Hematopoietic multipotent progenitor cell treated with erythropoietin and hydrocortisone succinate and interleukin-3 and kit ligand, for 4 days (in vitro differentiated cells): ENCODE measurements around the gene PDE6D.
"Not testable (repeated sequence)": the region's sequence is repeated elsewhere in the genome, so short reads cannot be mapped to it uniquely, and the experiment has no call there.

Experiments used
- DNase-seq: peaks from one replicate; pipeline ENCODE4 v3.0.0-alpha.2; 2015

Gene PDE6D

DNA sequence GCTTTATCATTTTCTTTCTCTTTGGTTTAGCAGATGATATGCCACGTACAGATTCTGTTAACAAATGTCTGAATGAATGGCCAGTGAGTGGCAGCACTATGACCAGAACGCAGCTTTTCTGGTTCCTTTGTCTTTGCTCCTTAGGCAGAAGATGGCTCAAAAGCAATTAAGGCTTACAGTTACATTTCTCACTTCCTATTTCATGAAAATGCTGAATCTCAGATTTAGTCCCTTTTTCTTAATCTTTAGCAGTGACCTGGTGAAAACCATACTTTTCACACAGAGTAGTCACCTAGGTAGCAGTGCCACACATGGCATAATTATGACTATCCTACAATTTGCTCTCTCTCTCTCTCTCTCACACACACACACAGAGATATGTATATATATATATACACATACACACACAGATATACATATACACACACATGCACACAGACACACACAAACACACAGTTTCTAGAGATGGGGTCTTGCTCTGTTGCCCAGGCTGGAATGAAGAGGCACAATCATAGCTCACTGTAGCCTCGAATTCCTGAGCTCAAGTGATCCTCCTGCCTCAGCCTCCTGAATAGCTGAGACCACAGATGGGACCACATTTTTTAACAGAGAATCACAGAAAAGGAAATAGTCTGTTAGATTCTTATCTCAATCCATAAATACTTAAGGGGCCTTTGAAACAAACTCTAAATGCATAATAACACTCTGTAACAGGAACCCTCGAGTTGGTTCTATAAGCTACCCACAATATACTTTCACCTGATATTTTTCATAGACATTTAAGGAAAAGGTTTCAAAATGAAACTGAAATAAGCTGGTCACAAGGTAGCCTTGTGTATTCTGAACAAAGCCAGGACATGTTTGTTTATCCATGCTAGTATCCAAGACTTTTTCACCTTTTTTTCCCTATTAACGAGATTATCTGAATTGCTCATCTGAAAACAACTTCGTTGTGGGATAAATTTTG, 11.6 kb downstream of the PDE6D start:
- no peak for DNase-seq

DNA sequence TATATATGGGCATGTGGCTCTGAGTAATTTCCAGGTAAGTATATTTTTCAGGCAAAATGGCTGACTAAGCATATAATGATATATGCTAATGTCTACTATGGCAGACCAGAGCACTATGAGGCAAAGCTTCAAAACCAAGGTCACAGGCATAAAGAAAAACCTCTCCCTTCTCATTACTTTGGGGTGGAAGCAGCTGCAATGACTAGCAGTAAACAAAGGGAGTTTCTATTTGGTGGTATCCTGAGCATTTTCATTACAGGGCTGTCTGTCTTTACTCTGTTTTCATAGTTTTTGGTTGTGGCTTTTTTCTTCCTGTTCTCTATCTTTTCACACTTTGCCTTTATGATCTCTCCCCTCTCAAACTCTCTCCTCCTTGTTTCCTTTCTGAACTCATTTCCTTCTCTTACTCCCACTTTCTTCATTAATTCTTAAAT, 15.6 kb downstream of the PDE6D start:
- DNase-seq, result peak; percentile 8

GRCh38 chr2:231764760-231765159, 16.3 kb downstream of the PDE6D start:
- DNase-seq, result no peak

DNA sequence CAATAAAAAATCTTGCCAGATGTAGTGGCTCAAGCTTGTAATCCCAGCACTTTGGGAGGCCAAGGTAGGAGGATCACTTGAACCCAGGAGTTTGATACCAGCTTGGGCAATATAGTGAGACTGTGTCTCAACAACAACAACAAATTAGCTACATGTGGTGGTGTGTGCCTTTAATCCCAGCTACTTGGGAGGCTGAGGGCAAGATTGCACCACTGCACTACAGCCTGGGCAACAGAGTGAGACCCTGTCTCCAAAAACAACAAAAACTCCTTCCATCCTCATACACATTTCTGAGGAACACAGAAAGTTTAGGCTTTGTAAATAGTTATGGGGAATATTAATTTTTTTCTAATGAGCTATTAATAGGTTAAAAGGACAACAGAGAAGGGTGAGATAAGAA, 17.0 kb downstream of the PDE6D start:
- DNase-seq, result no peak

- no peak for DNase-seq
Observed at GRCh38 chr2:231761735-231762134, 19.3 kb downstream of the PDE6D start.

- no peak for DNase-seq
Observed at GRCh38 chr2:231752061-231752460, 29.0 kb downstream of the PDE6D start.

GRCh38 chr2:231751042-231751815, 29.9 kb downstream of the PDE6D start:
- DNase-seq, result no peak

GRCh38 chr2:231749016-231749415, 32.1 kb downstream of the PDE6D start:
- not testable (repeated sequence) for DNase-seq

- DNase-seq, result not testable (repeated sequence)
Observed at GRCh38 chr2:231748153-231748896, 32.8 kb downstream of the PDE6D start.

DNA sequence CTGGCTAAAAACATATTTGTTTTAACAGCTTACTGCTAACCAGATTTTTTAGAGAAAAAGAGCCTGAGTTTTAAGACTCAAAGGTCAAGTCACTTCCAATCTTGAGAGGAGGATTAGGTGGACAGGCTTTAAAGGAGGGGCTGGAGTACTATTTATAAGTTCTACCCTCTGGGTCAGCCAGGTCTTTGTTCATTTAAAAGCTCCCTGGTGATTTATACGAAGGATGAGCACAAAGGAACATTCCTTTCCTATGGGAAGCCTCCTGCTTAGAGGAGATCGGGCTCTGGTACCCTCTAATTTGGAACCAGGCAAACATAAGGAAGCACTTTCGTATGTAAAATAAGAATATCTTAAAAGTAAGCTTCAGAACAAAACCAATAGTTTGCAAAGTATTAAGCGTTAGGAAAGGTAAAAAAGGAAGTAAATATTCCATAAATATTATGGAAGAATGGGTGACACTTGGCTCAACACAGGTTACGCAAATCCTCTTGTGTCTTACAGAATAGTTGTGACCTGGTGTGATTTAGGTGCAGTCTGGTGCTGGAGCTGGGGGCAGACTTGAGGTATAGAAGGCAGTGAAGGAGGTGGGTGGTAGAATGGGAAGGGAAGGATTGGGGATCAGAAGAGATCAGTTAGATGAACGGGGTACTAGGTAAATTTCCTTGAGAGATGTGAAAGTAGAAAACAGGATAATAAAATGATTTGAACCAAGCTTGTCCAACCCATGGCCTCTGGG, 35.6 kb downstream of the PDE6D start:
- no peak for DNase-seq

DNA sequence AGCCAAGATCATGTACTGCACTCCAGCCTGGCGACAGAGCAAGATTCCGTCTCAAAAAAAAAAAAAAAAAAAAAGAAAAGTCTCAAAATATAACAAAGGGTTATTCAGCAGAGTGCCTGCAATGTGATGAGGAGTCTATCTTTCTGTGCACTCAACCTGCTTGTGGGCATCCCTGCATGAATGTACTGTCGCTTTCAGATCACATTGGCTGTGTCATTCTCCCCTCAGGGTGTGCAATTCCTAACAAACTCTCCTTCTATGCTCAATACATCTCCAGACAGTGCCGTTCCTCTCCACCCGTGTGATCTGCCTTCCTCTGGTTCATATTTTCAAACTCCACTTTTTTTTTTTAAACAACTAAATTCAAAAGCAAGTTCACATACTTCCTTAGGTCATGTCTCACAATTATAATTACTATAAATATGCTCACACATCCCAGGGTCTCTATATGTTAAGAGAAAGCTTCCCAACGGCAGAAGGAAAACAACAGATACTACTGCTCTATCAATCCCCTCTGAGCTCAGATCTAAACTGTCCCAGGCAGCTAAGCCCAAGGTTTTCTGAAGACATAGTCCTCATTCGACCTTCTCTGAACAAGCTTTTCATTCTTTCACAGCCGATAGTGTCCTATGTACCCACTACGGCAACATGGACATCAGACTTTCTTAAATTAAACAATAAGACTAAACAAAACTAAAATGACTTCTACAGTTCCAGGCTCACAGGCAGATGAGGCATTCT, 37.5 kb downstream of the PDE6D start:
- no peak for DNase-seq

- no peak for DNase-seq
Observed at GRCh38 chr2:231737761-231738160, 43.3 kb downstream of the PDE6D start.

DNA sequence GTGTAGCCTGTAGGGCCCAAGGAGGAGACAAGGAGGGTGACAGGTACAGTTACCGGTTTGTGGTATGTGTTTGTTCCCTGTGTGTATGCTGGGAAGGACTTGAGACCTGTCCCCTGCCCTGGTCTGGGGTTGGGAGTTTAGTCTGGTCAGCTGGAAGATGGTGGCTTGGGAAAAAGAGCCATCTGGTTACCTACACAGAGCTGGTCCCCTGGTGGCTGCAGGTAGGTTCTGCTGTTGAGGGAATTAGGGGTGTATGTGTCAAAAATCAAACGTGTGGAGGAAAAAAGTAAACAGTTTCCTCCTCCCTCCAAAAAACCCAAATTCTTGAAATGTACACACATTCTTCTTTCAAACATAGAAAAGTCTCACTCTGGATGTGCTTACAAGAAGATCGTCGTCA, 48.5 kb downstream of the PDE6D start:
- DNase-seq, result no peak

- DNase-seq, result no peak
Observed at GRCh38 chr2:231727621-231728020, 53.5 kb downstream of the PDE6D start.

DNA sequence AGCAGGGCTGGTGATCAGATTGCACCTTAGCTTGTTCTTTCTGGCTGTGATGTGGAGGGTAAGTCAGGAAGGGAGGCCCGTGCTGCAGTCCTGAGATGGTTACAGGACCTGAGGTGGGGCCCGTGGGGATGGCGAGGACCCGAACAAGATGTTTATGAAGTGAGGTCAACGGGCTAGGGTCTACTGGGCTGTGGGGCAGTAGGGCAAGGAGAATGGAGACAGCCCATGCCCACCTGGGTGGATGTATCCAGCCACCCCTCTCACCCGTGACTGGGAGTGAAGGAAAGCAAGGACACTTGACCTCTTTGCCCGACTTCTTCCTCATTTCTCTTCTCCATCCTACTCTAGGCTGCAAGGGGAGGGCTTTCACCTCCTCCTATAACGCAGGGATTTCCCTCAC, 54.8 kb downstream of the PDE6D start:
- no peak for DNase-seq

GRCh38 chr2:231725476-231725875, 55.6 kb downstream of the PDE6D start:
- no peak for DNase-seq

GRCh38 chr2:231722721-231723307, 58.3 kb downstream of the PDE6D start:
- no peak for DNase-seq

GRCh38 chr2:231720987-231721966, 59.8 kb downstream of the PDE6D start:
- no peak for DNase-seq

DNA sequence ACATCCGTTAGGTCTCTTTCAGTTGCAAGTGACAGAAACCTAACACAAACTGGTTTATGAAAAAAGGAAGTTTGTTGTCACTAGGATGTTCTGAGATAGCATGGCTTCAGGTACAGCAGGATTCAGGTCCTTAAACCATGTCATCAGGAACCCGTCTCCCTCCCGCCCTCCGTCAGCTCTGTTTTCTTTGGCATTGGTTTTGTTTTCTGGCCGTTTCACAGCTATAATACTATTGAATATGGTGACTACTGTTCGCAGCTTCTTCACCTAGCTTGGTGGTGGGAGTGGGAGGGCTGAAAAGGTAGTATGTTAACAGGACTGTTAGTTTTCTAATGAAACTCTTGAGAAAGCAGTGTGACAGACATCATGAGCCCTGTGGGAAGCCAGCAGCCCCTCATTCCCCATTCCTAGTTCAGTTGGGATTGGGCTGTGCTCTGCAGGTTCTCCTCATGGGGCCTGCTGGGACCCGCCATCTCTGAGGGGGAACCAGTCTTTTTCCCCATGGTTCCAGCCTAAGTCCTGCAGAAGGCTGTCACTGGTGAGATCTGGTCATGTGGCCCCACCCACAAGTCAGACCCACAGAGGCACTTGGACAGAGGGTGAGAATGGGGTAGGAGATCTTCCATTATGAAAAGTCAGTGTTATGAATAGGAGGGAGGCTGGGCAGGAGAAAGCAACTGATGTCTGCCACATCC, 60.6 kb downstream of the PDE6D start:
- no peak for DNase-seq
